ENCODE results near the gene FOXG1.
A peak's percentile ranks its signal among the peaks of the same experiment; 100 is the strongest.

FOXG1 gene

GRCh38 chr14:28773176-28773575 lies 6.6 kb downstream of the FOXG1 start:
- Histone ChIP-seq H3K27me3 (peaks cover 38% of the 10 kb centered on the region), H3K9me3 (no peaks in the 10 kb centered on the region), H3K4me1 (no peaks in the 10 kb centered on the region), H3K36me3 (no peaks in the 10 kb centered on the region), H3K4me3 (ENCODE audit: low read depth, low read length) (no peak overlapping the region)
- no peak for DNase-seq
- TF ChIP-seq, protein P1, sequence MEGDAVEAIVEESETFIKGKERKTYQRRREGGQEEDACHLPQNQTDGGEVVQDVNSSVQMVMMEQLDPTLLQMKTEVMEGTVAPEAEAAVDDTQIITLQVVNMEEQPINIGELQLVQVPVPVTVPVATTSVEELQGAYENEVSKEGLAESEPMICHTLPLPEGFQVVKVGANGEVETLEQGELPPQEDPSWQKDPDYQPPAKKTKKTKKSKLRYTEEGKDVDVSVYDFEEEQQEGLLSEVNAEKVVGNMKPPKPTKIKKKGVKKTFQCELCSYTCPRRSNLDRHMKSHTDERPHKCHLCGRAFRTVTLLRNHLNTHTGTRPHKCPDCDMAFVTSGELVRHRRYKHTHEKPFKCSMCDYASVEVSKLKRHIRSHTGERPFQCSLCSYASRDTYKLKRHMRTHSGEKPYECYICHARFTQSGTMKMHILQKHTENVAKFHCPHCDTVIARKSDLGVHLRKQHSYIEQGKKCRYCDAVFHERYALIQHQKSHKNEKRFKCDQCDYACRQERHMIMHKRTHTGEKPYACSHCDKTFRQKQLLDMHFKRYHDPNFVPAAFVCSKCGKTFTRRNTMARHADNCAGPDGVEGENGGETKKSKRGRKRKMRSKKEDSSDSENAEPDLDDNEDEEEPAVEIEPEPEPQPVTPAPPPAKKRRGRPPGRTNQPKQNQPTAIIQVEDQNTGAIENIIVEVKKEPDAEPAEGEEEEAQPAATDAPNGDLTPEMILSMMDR (IDR thresholded peaks at IDR 0.05; ENCODE audit: low read depth, low read length): no peak

DNA sequence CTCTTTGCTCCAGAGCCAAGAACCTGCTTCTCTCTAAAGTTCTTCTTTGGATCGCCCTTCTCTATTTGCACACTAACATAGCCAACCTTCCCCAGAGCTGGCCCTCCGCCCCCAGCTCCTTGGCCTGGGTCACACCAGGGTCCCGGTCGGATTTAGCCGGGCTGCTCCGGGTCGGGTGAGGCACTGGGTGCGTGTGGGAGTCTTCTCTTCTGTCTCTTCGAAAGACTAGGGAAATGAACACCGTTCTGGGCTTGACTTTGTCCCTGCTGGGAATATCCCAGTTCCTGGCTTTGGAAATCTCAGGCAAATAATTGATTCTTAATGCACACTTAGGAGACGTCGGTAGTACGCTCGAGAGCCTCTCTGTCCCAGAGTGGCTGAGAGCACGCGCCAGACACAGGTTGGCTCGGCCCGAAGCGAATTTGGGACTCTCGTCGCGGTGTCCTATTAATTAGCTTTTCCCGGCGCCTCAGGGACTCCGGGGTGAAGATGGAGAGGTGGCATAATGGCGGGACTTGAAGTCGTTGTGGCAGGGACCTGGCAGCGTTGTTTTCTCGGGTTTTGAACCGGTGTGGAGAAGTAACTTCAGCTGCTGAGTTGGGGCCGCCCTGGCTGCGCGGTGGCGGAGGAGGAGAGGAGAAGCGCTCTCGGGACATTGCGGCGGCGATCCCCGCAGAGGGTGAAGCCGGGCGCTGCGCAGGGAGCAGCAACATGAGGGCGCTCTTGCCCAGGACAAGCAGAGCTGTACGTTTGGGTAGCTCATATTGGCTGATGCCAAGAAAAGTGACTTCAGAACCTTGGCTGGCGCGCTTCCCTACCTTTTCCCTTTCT lies 7.5 kb downstream of the FOXG1 start:
- TF ChIP-seq, protein P1 (IDR thresholded peaks at IDR 0.05; ENCODE audit: low read depth, low read length): 0 out of 2 replicates have a peak, but pooled peaks have one; percentile 13
- Histone ChIP-seq H3K4me3 (ENCODE audit: low read depth, low read length) (no peak overlapping the region), H3K4me1 (no peaks in the 10 kb centered on the region), H3K27me3 (peaks cover 46% of the 10 kb centered on the region), H3K9me3 (no peaks in the 10 kb centered on the region), H3K36me3 (no peaks in the 10 kb centered on the region)
- DNase-seq: no peak

DNA sequence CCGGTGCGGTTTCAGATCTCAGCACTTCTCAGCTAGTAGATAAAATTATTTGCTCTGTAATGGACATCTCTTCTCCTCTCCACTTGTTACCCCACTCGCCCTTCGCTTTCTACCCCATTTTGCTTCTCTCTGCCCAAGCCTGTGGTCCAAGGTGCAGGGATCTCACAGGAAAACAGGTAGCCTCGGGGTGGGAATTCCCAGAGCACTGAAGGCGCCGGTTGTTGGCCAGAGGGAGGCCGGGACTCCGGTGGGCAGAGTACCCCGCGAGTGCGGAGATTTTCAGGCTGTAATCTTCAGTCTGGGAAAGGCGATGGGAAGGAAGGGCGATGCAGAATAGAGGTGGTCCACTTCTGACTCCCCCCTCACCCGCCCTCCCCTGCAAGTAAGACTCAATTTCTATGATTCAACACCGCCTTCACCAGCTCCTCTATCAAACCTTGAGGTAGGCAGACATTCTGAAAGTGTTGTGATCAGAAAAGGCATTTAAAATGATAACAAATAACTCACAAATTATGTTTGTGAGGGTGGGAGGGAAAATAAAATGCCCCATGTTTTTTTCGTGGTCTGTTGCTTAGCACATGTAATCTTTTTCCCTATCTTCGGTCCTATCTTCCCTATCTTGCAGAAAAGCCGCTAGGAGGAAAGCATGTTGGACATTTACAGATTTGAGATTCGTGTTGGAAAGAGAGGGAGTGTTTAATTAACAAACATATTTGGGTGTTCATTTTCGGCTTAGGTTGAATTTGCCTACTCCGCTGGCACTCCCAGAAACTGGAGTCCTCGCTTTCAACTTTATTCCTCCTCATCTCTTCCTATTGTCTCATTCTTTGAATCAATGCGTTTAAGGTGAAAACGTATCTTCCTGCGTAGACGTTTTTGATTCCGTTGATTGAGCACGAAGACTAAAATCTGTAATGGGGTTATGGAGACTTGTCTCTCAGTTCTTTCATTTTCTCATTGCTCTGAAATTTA lies 8.5 kb downstream of the FOXG1 start:
- TF ChIP-seq, protein P1 (IDR thresholded peaks at IDR 0.05; ENCODE audit: low read depth, low read length): no peak
- Histone ChIP-seq H3K9me3 (no peaks in the 10 kb centered on the region), H3K27me3 (peaks cover 46% of the 10 kb centered on the region), H3K4me3 (ENCODE audit: low read depth, low read length) (no peak overlapping the region), H3K4me1 (no peaks in the 10 kb centered on the region), H3K36me3 (no peaks in the 10 kb centered on the region)
- no peak for DNase-seq

GRCh38 chr14:28776482-28777266 lies 10.1 kb downstream of the FOXG1 start:
- Histone ChIP-seq H3K27me3 (peaks cover 46% of the 10 kb centered on the region), H3K4me3 (ENCODE audit: low read depth, low read length) (no peak overlapping the region), H3K36me3 (no peaks in the 10 kb centered on the region), H3K4me1 (no peaks in the 10 kb centered on the region), H3K9me3 (no peaks in the 10 kb centered on the region)
- TF ChIP-seq, protein P1 (IDR thresholded peaks at IDR 0.05; ENCODE audit: low read depth, low read length): no peak
- no peak for DNase-seq

- Histone ChIP-seq H3K27me3 (peaks cover 46% of the 10 kb centered on the region), H3K9me3 (no peaks in the 10 kb centered on the region), H3K36me3 (no peaks in the 10 kb centered on the region), H3K4me1 (no peaks in the 10 kb centered on the region), H3K4me3 (ENCODE audit: low read depth, low read length) (no peak overlapping the region)
- TF ChIP-seq, protein P1 (IDR thresholded peaks at IDR 0.05; ENCODE audit: low read depth, low read length): no peak
- no peak for DNase-seq
These were observed 11.0 kb downstream of the FOXG1 start for GRCh38 chr14:28777471-28778137.
